Transverse colon (tissue), 3 donors: ENCODE data around the gene DPF3.

Experiments
- CTCF ChIP-seq, 5 experiments: fragments of 200-600 bp in 3 of 5; fragments of 450-650 bp in 2 of 5; sonication (generic) in 3 of 5; IDR thresholded peaks; 1 replicate in 2 of 5; 2 replicates in 3 of 5; pipeline ENCODE4 v1.5.1; 2016 to 2017; ENCODE audit warnings: antibody characterized with exemption in 5 of 5, inconsistent platforms in 3 of 5, mild to moderate bottlenecking in 2 of 5, moderate library complexity in 1 of 5
- POLR2A ChIP-seq: fragments of 450-650 bp; IDR thresholded peaks from one replicate; pipeline ENCODE4 v1.6.1; 2016; ENCODE audit warnings: antibody characterized with exemption, mild to moderate bottlenecking, moderate library complexity

- TF ChIP-seq CTCF (IDR thresholded peaks at IDR 0.05): no peak
- TF ChIP-seq POLR2A: no peak
Measured at GRCh38 chr14:72836085-72836484, 57.8 kb downstream of the DPF3 start.
